Parathyroid adenoma (tissue), 2 donors: Measurements from ENCODE around the gene PARP12.

ENCODE experiments used
- H2AFZ ChIP-seq: fragments of 300-600 bp; sonication (generic); one replicate; pipeline ENCODE4 v1.7.0; 2017; ENCODE audit warnings: antibody characterized with exemption, mild to moderate bottlenecking
- H3K27ac ChIP-seq: fragments of 300-600 bp; sonication (generic); one replicate; pipeline ENCODE4 v1.7.0; 2017
- H3K27me3 ChIP-seq: fragments of 300-600 bp; sonication (generic); one replicate; pipeline ENCODE4 v1.7.0; 2017; ENCODE audit warnings: low read length; ENCODE audit not compliant: control insufficient read depth, insufficient read depth
- H3K36me3 ChIP-seq: fragments of 300-600 bp; sonication (generic); one replicate; pipeline ENCODE4 v1.7.0; 2017; ENCODE audit warnings: low read length; ENCODE audit not compliant: control insufficient read depth, insufficient read depth
- H3K4me1 ChIP-seq: fragments of 300-600 bp; sonication (generic); one replicate; pipeline ENCODE4 v1.7.0; 2017; ENCODE audit warnings: control low read depth
- H3K4me2 ChIP-seq: fragments of 300-600 bp; sonication (generic); one replicate; pipeline ENCODE4 v1.7.0; 2017; ENCODE audit warnings: low read length
- H3K4me3 ChIP-seq: fragments of 300-600 bp; sonication (generic); one replicate; pipeline ENCODE4 v1.7.0; 2017; ENCODE audit warnings: low read depth, low read length
- H3K79me2 ChIP-seq: fragments of 300-600 bp; sonication (generic); one replicate; pipeline ENCODE4 v1.7.0; 2017; ENCODE audit warnings: control low read depth
- H3K9ac ChIP-seq: fragments of 300-600 bp; sonication (generic); one replicate; pipeline ENCODE4 v1.7.0; 2017; ENCODE audit warnings: mild to moderate bottlenecking
- H3K9me3 ChIP-seq: fragments of 300-600 bp; sonication (generic); one replicate; pipeline ENCODE4 v1.7.0; 2017; ENCODE audit warnings: low read length; ENCODE audit not compliant: control insufficient read depth
- CTCF ChIP-seq: fragments of 300-600 bp; sonication (generic); IDR thresholded peaks from one replicate; pipeline ENCODE4 v1.7.0; 2017; ENCODE audit warnings: antibody characterized with exemption, mild to moderate bottlenecking
- donor health status: primary hyperparathyroidism.

PARP12 gene

GRCh38 chr7:140079121-140079536 lies 16.4 kb upstream of the PARP12 start:
- Histone ChIP-seq H3K27ac (no peak overlapping the region), H2AFZ (no peak overlapping the region), H3K36me3 (no peaks in the 10 kb centered on the region), H3K4me1 (no peaks in the 10 kb centered on the region), H3K27me3 (no peaks in the 10 kb centered on the region), H3K9ac (no peak overlapping the region), H3K79me2 (no peaks in the 10 kb centered on the region), H3K4me2 (no peak overlapping the region), H3K9me3 (no peaks in the 10 kb centered on the region), H3K4me3 (no peak overlapping the region)
- no peak for TF ChIP-seq CTCF

GRCh38 chr7:140078392-140078791 lies 15.6 kb upstream of the PARP12 start:
- H2AFZ ChIP-seq = no peak overlapping the region
- H3K27ac ChIP-seq = no peak overlapping the region
- H3K79me2 ChIP-seq = no peaks in the 10 kb centered on the region
- no peak overlapping the region for H3K4me2 ChIP-seq
- no peak overlapping the region for H3K9ac ChIP-seq
- H3K9me3 ChIP-seq = no peaks in the 10 kb centered on the region
- H3K27me3 ChIP-seq = no peaks in the 10 kb centered on the region
- no peaks in the 10 kb centered on the region for H3K36me3 ChIP-seq
- no peak for TF ChIP-seq CTCF
- no peaks in the 10 kb centered on the region for H3K4me1 ChIP-seq
- no peak overlapping the region for H3K4me3 ChIP-seq

- Histone ChIP-seq H3K27me3 (no peaks in the 10 kb centered on the region), H3K4me1 (no peaks in the 10 kb centered on the region), H2AFZ (no peak overlapping the region), H3K9me3 (no peaks in the 10 kb centered on the region), H3K36me3 (no peaks in the 10 kb centered on the region), H3K9ac (no peak overlapping the region), H3K4me2 (no peak overlapping the region), H3K4me3 (no peak overlapping the region), H3K79me2 (no peaks in the 10 kb centered on the region), H3K27ac (no peak overlapping the region)
- TF ChIP-seq CTCF = no peak
Measured at GRCh38 chr7:140074780-140075179, 12.0 kb upstream of the PARP12 start.

GRCh38 chr7:140070546-140070945 lies 7.8 kb upstream of the PARP12 start:
- H3K4me2 ChIP-seq = no peak overlapping the region
- H3K4me1 ChIP-seq = no peaks in the 10 kb centered on the region
- TF ChIP-seq CTCF = no peak
- H3K27me3 ChIP-seq = no peaks in the 10 kb centered on the region
- no peaks in the 10 kb centered on the region for H3K79me2 ChIP-seq
- no peak overlapping the region for H3K4me3 ChIP-seq
- H2AFZ ChIP-seq = no peak overlapping the region
- no peak overlapping the region for H3K9ac ChIP-seq
- no peak overlapping the region for H3K27ac ChIP-seq
- no peaks in the 10 kb centered on the region for H3K36me3 ChIP-seq
- no peaks in the 10 kb centered on the region for H3K9me3 ChIP-seq

GRCh38 chr7:140069298-140069949 lies 6.7 kb upstream of the PARP12 start:
- H3K4me3 ChIP-seq = no peak overlapping the region

More at GRCh38 chr7:140069298-140069949, 6.7 kb upstream of the PARP12 start:
- Histone ChIP-seq H3K27ac (no peak overlapping the region), H3K4me1 (no peaks in the 10 kb centered on the region), H2AFZ (no peak overlapping the region), H3K79me2 (no peaks in the 10 kb centered on the region), H3K36me3 (no peaks in the 10 kb centered on the region), H3K27me3 (no peaks in the 10 kb centered on the region), H3K9me3 (no peaks in the 10 kb centered on the region), H3K4me2 (no peak overlapping the region), H3K9ac (no peak overlapping the region)
- TF ChIP-seq CTCF = no peak
